Caco-2 (cell line): ENCODE measurements around the gene P2RX7. TPM values are rescaled to one million over a fixed set of nuclear protein-coding genes. Genes with fewer than 3 reads are reported as not detected.
A peak's percentile ranks its signal among the peaks of the same experiment; 100 is the strongest.

Experiments
- BruUV-seq: library from RNA; stranded (reverse); fragments of 400-500 nt; replicated peaks from 2 replicates; lab custom pipeline; 2021; lab: Mats Ljungman, UMichigan
- CTCF ChIA-PET: fragments of 300-600 bp; sonication (Branson Sonifier 250); formaldehyde crosslinking; loops from one replicate; lab custom pipeline; 2022; ENCODE audit warnings: antibody characterized with exemption; lab: Charles Lee
- POLR2A ChIA-PET: fragments of 300-600 bp; sonication (Branson Sonifier 250); formaldehyde crosslinking; loops from one replicate; lab custom pipeline; 2022; ENCODE audit warnings: antibody characterized with exemption; lab: Charles Lee
- DNase-seq, 2 experiments: peaks; one replicate each; pipeline versions ENCODE4 v3.0.0 to v3.0.0-alpha.2; 2020 to 2022
- H3K27me3 ChIP-seq: replicated peaks from 2 replicates; pipeline ENCODE4 v1.6.0; 2011; ENCODE audit warnings: low read length; ENCODE audit not compliant: control insufficient read depth, insufficient read depth
- H3K36me3 ChIP-seq: 2 replicates; pipeline ENCODE4 v1.5.1; 2011; ENCODE audit warnings: low read length; ENCODE audit not compliant: control insufficient read depth, insufficient read depth
- H3K4me1 ChIP-seq: fragments of 250-450 bp; sonication (Bioruptor Pico); 2 replicates; pipeline ENCODE4 v1.5.1; 2020; ENCODE audit warnings: mild to moderate bottlenecking
- H3K4me3 ChIP-seq: 2 replicates; pipeline ENCODE4 v1.5.1; 2011; ENCODE audit warnings: low read depth, mild to moderate bottlenecking, control low read depth, low read length
- H3K9me3 ChIP-seq: fragments of 250-450 bp; sonication (Bioruptor Pico); 2 replicates; pipeline ENCODE4 v1.5.1; 2020; ENCODE audit warnings: mild to moderate bottlenecking, moderate library complexity
- H3K27ac Mint-ChIP-seq: one replicate; pipeline ENCODE4 v1.8.0; 2022; ENCODE audit warnings: mixed read lengths; ENCODE audit not compliant: unreplicated experiment
- H3K27me3 Mint-ChIP-seq: one replicate; pipeline ENCODE4 v1.8.0; 2022; ENCODE audit warnings: mixed read lengths; ENCODE audit not compliant: insufficient read depth, unreplicated experiment
- H3K36me3 Mint-ChIP-seq: one replicate; pipeline ENCODE4 v1.8.0; 2022; ENCODE audit warnings: mild to moderate bottlenecking, mixed read lengths; ENCODE audit not compliant: insufficient read depth, unreplicated experiment
- H3K4me1 Mint-ChIP-seq: one replicate; pipeline ENCODE4 v1.8.0; 2022; ENCODE audit warnings: low read depth, mixed read lengths; ENCODE audit not compliant: unreplicated experiment
- H3K4me3 Mint-ChIP-seq: one replicate; pipeline ENCODE4 v1.8.0; 2022; ENCODE audit warnings: mild to moderate bottlenecking, moderate library complexity, mixed read lengths; ENCODE audit not compliant: unreplicated experiment
- H3K9me3 Mint-ChIP-seq: one replicate; pipeline ENCODE4 v1.8.0; 2022; ENCODE audit warnings: mixed read lengths; ENCODE audit not compliant: unreplicated experiment
- CTCF ChIP-seq, 2 experiments: fragments of 200-600 bp in 1 of 2; IDR thresholded peaks; 1 replicate in 1 of 2; 2 replicates in 1 of 2; pipeline versions ENCODE4 v1.5.1 to v1.8.0; 2011 to 2022; ENCODE audit warnings: antibody characterized with exemption in 1 of 2, control low read depth in 1 of 2, inconsistent platforms in 1 of 2, low read depth in 1 of 2, low read length in 1 of 2, mild to moderate bottlenecking in 1 of 2, moderate library complexity in 1 of 2; ENCODE audit not compliant: insufficient read depth in 1 of 2, severe bottlenecking in 1 of 2, unreplicated experiment in 1 of 2
- intact Hi-C: fragments of 100-400 bp; cut with micrococcal nuclease; formaldehyde crosslinking; loops from one replicate; pipeline ENCODE4 v1.10.0; 2022; ENCODE audit not compliant: unreplicated experiment
- total RNA-seq: library from RNA; stranded (reverse); gene quantifications from 2 replicates; pipeline ENCODE4 v1.2.3, GENCODE V29; 2022

P2RX7 gene
- total RNA-seq, 1 experiment from 2014 or later, result not detected

GRCh38 chr12:121088195-121088585 is 44.5 kb upstream of the P2RX7 start:
- Histone ChIP-seq H3K4me1 (no peaks in the 10 kb centered on the region; the same call in 1 of the 2 replicates), H3K4me3 (no peak overlapping the region), H3K27me3 (no peaks in the 10 kb centered on the region), H3K36me3 (no peaks in the 10 kb centered on the region), H3K9me3 (no peaks in the 10 kb centered on the region)
- no peaks in the 10 kb centered on the region for H3K9me3 Mint-ChIP-seq
- no peak overlapping the region for H3K4me3 Mint-ChIP-seq
- no peaks in the 10 kb centered on the region for H3K36me3 Mint-ChIP-seq
- no TSS peak for BruUV-seq
- ChIA-PET POLR2A (no interaction called here), CTCF (interaction anchor here (0.5 kb wide), 1 partner anchor 47 kb away, joined by 3 read pairs; no protein-coding TSS in a partner anchor)
- no peaks in the 10 kb centered on the region for H3K27me3 Mint-ChIP-seq
- H3K27ac Mint-ChIP-seq, result no peak overlapping the region
- H3K4me1 Mint-ChIP-seq, result no peaks in the 10 kb centered on the region
- TF ChIP-seq CTCF (IDR thresholded peaks at IDR 0.05; ENCODE audit: insufficient read depth in 1 of 2, low read depth in 1 of 2, low read length in 1 of 2, severe bottlenecking in 1 of 2, unreplicated experiment in 1 of 2), result no peak
- intact Hi-C loops, result no loop called here
- no peak for DNase-seq

GRCh38 chr12:121089031-121089812 is 43.5 kb upstream of the P2RX7 start:
- H3K4me1 ChIP-seq, result no peaks in the 10 kb centered on the region; the same call in 1 of the 2 replicates
- peak in 1 of 2 experiments; percentile 29 for DNase-seq
- no peaks in the 10 kb centered on the region for H3K9me3 ChIP-seq
- H3K36me3 ChIP-seq, result no peaks in the 10 kb centered on the region
- ChIA-PET CTCF (no interaction called here), POLR2A (no interaction called here)
- Mint-ChIP-seq H3K4me1 (no peaks in the 10 kb centered on the region), H3K9me3 (no peaks in the 10 kb centered on the region), H3K36me3 (no peaks in the 10 kb centered on the region), H3K27me3 (no peaks in the 10 kb centered on the region), H3K4me3 (no peak overlapping the region), H3K27ac (no peak overlapping the region)
- peak; percentile 23 to 30 for TF ChIP-seq CTCF (IDR thresholded peaks at IDR 0.05; ENCODE audit: insufficient read depth in 1 of 2, low read depth in 1 of 2, low read length in 1 of 2, severe bottlenecking in 1 of 2, unreplicated experiment in 1 of 2)
- H3K27me3 ChIP-seq, result no peaks in the 10 kb centered on the region
- no TSS peak for BruUV-seq
- no peak overlapping the region for H3K4me3 ChIP-seq
- intact Hi-C loops, result no loop called here

GRCh38 chr12:121089813-121090430 is 42.8 kb upstream of the P2RX7 start:
- no peaks in the 10 kb centered on the region for H3K9me3 Mint-ChIP-seq
- H3K9me3 ChIP-seq, result no peaks in the 10 kb centered on the region; the same call in 1 of the 2 replicates
- H3K36me3 ChIP-seq, result no peaks in the 10 kb centered on the region
- no peaks in the 10 kb centered on the region for H3K36me3 Mint-ChIP-seq
- BruUV-seq, result no TSS peak
- no peaks in the 10 kb centered on the region for H3K27me3 ChIP-seq
- intact Hi-C loops, result no loop called here
- no peak for DNase-seq
- no peaks in the 10 kb centered on the region; the same call in 1 of the 2 replicates for H3K4me1 ChIP-seq
- H3K4me3 ChIP-seq, result no peak overlapping the region
- TF ChIP-seq CTCF (IDR thresholded peaks at IDR 0.05; ENCODE audit: insufficient read depth in 1 of 2, low read depth in 1 of 2, low read length in 1 of 2, severe bottlenecking in 1 of 2, unreplicated experiment in 1 of 2), result no peak
- CTCF ChIA-PET, result no interaction called here
- no peak overlapping the region for H3K4me3 Mint-ChIP-seq
- H3K27ac Mint-ChIP-seq, result no peak overlapping the region
- POLR2A ChIA-PET, result no interaction called here
- peaks cover under 1% of the 10 kb centered on the region for H3K4me1 Mint-ChIP-seq
- H3K27me3 Mint-ChIP-seq, result no peaks in the 10 kb centered on the region
